Endothelial cell of umbilical vein (primary cell): ENCODE results near the gene CACNG4. TPM values are rescaled to one million over a fixed set of nuclear protein-coding genes. Genes with fewer than 3 reads are reported as not detected.

ENCODE experiments used
- BruUV-seq: library from RNA; stranded (reverse); fragments of 400-500 nt; replicated peaks from 2 replicates; lab custom pipeline; 2021; lab: Mats Ljungman, UMichigan
- CTCF ChIA-PET: fragments of 300-600, 350-600 bp; sonication (Branson Sonifier 250); formaldehyde crosslinking; loops from one replicate; lab custom pipeline; 2021; ENCODE audit warnings: antibody characterized with exemption, inconsistent platforms; lab: Charles Lee
- POLR2A ChIA-PET: fragments of 300-600, 350-600 bp; sonication (Branson Sonifier 250); formaldehyde crosslinking; loops from one replicate; lab custom pipeline; 2021; ENCODE audit warnings: antibody characterized with exemption, inconsistent platforms; lab: Charles Lee
- DNase-seq: peaks from one replicate; pipeline ENCODE4 v3.0.0-alpha.2; 2011; ENCODE audit warnings: low read depth, low spot score
- FAIRE-seq: peaks from 2 replicates; lab custom pipeline; 2011; peaks lifted over from hg19 to GRCh38; lab: Jason Lieb, UNC
- H2AFZ ChIP-seq: 2 replicates; pipeline ENCODE4 v1.6.0; 2012; ENCODE audit warnings: low read depth, low read length, control low read depth, inconsistent platforms
- H3K27ac ChIP-seq: 2 replicates; pipeline ENCODE4 v1.5.1; 2011; ENCODE audit warnings: low read depth, mild to moderate bottlenecking, control low read depth, low read length, moderate library complexity; ENCODE audit not compliant: insufficient read depth
- H3K27me3 ChIP-seq, 2 experiments: 2 replicates each; pipeline versions ENCODE4 v1.6.0 to v1.6.1; 2011; ENCODE audit warnings: low read length in 2 of 2, mixed read lengths in 1 of 2; ENCODE audit not compliant: control insufficient read depth in 2 of 2, insufficient read depth in 2 of 2
- H3K36me3 ChIP-seq, 2 experiments: 2 replicates in 1 of 2; 3 replicates in 1 of 2; pipeline ENCODE4 v1.5.1; 2011; ENCODE audit warnings: low read length in 2 of 2, mild to moderate bottlenecking in 1 of 2, moderate library complexity in 1 of 2; ENCODE audit not compliant: control insufficient read depth in 2 of 2, insufficient read depth in 2 of 2; ENCODE audit errors: extremely low read depth in 1 of 2
- H3K4me1 ChIP-seq: 3 replicates; pipeline ENCODE4 v1.5.1; 2011; ENCODE audit warnings: mild to moderate bottlenecking, low read length; ENCODE audit not compliant: control insufficient read depth, insufficient read depth; ENCODE audit errors: extremely low read depth
- H3K4me2 ChIP-seq: 2 replicates; pipeline ENCODE4 v1.6.1; 2011; ENCODE audit warnings: low read length, control low read depth, mixed read lengths; ENCODE audit not compliant: insufficient read depth
- H3K4me3 ChIP-seq, 3 experiments: fragments of 200-600 bp in 1 of 3; sonication (generic), shearing (Covaris generic) in 1 of 3; replicated peaks in 1 of 3; 2 replicates each; pipeline ENCODE4 v1.5.1; 2011 to 2016; ENCODE audit warnings: control low read depth in 3 of 3, low read length in 3 of 3, mild to moderate bottlenecking in 2 of 3, inconsistent platforms in 1 of 3, low read depth in 1 of 3, moderate library complexity in 1 of 3; ENCODE audit not compliant: insufficient read depth in 1 of 3
- H3K79me2 ChIP-seq: 2 replicates; pipeline ENCODE4 v1.6.0; 2012; ENCODE audit warnings: low read length, inconsistent platforms; ENCODE audit not compliant: control insufficient read depth, insufficient read depth
- H3K9ac ChIP-seq: replicated peaks from 2 replicates; pipeline ENCODE3; 2011; ENCODE audit warnings: low read length, control low read depth; ENCODE audit not compliant: insufficient read depth; ENCODE audit errors: extremely low read depth
- H3K9me1 ChIP-seq: replicated peaks from 3 replicates; pipeline ENCODE4 v1.6.0; 2011; ENCODE audit warnings: mild to moderate bottlenecking, low read length; ENCODE audit not compliant: control insufficient read depth, insufficient read depth; ENCODE audit errors: extremely low read depth
- H3K9me3 ChIP-seq: replicated peaks from 2 replicates; pipeline ENCODE4 v1.5.1; 2012; ENCODE audit warnings: low read length, inconsistent platforms; ENCODE audit not compliant: control insufficient read depth, insufficient read depth
- H4K20me1 ChIP-seq: replicated peaks from 2 replicates; pipeline ENCODE3; 2011; ENCODE audit warnings: mild to moderate bottlenecking, low read length; ENCODE audit not compliant: control insufficient read depth, insufficient read depth; ENCODE audit errors: extremely low read depth
- CTCF ChIP-seq, 2 donors: IDR thresholded peaks; 1 replicate in 1 of 2; 2 replicates in 1 of 2; pipeline ENCODE4 v1.5.1; 2011; ENCODE audit warnings: low read length in 2 of 2, mild to moderate bottlenecking in 2 of 2, moderate library complexity in 2 of 2, control low read depth in 1 of 2, inconsistent platforms in 1 of 2, low read depth in 1 of 2; ENCODE audit not compliant: insufficient read depth in 1 of 2; ENCODE audit errors: extremely low read depth in 1 of 2
- EZH2 ChIP-seq: IDR thresholded peaks from 2 replicates; pipeline ENCODE4 v1.6.1; 2012; ENCODE audit warnings: borderline replicate concordance, low read depth, mild to moderate bottlenecking, moderate library complexity, low read length, inconsistent platforms; ENCODE audit not compliant: severe bottlenecking
- FOS ChIP-seq: IDR thresholded peaks from 2 replicates; pipeline ENCODE4 v1.6.1; 2011; ENCODE audit warnings: mild to moderate bottlenecking, low read length, moderate library complexity, borderline replicate concordance; ENCODE audit not compliant: insufficient read depth
- GATA2 ChIP-seq: IDR thresholded peaks from 2 replicates; pipeline ENCODE4 v1.7.0; 2011; ENCODE audit warnings: low read depth, mild to moderate bottlenecking, moderate library complexity, mixed read lengths, low read length; ENCODE audit not compliant: insufficient read length, insufficient read depth
- JUN ChIP-seq: IDR thresholded peaks from 2 replicates; pipeline ENCODE4 v1.6.1; 2011; ENCODE audit warnings: borderline replicate concordance, low read depth; ENCODE audit not compliant: insufficient read length, insufficient read depth
- MAX ChIP-seq: IDR thresholded peaks from 2 replicates; pipeline ENCODE4 v1.6.1; 2011; ENCODE audit not compliant: insufficient read depth, insufficient read length
- MYC ChIP-seq: IDR thresholded peaks from one replicate; pipeline ENCODE4 v1.6.1; 2011; ENCODE audit warnings: mild to moderate bottlenecking, low read depth, low read length
- POLR2A ChIP-seq: IDR thresholded peaks from 2 replicates; pipeline ENCODE4 v1.6.1; 2012; ENCODE audit warnings: low read depth, mild to moderate bottlenecking, control low read depth, low read length
- POLR2AphosphoS5 ChIP-seq: IDR thresholded peaks from 2 replicates; pipeline ENCODE4 v1.6.1; 2012; ENCODE audit warnings: low read depth, mild to moderate bottlenecking, control low read depth, low read length, moderate library complexity; ENCODE audit not compliant: insufficient read depth
- dilution Hi-C: fragments of 300-500 bp; cut with MboI; formaldehyde crosslinking; loops from one replicate; pipeline ENCODE4 v1.15.0; 2019; ENCODE audit warnings: low sequenced_read_pairs; ENCODE audit not compliant: extremely low pct_ligation_motif_present
- intact Hi-C: fragments of 100-400 bp; cut with micrococcal nuclease; formaldehyde crosslinking; loops from one replicate; pipeline ENCODE4 v1.10.0; 2022
- polyA plus RNA-seq, 4 experiments: library from polyadenylated mRNA; depleted of rRNA in 3 of 4; stranded (reverse) in 3 of 4; unstranded in 1 of 4; fragments of >200 nt; gene quantifications; 2 replicates each; pipeline versions ENCODE4 v1.2.1 to v1.2.3, GENCODE V29; 2011 to 2012; ENCODE audit warnings: missing spikeins in 1 of 4
- total RNA-seq: library from RNA; stranded (reverse); gene quantifications from 2 replicates; pipeline ENCODE4 v1.2.3, GENCODE V29; 2021

The CACNG4 gene
- total and polyA plus RNA-seq, 2 donors (not counting 3 experiments of a cell fraction or from before 2014, with no cell fraction given): not detected

- Histone ChIP-seq H3K4me2 (no peak overlapping the region), H4K20me1 (no peaks in the 10 kb centered on the region), H3K9me3 (no peaks in the 10 kb centered on the region), H3K27me3 (peaks cover 19 to 24% of the 10 kb centered on the region in 2 experiments), H3K4me1 (no peaks in the 10 kb centered on the region), H3K79me2 (no peaks in the 10 kb centered on the region), H3K9ac (no peak overlapping the region), H3K36me3 (no peaks in the 10 kb centered on the region), H3K27ac (no peak overlapping the region), H3K4me3 (no peak overlapping the region), H3K9me1 (no peaks in the 10 kb centered on the region), H2AFZ (no peak overlapping the region)
- CTCF ChIA-PET: interaction anchor here (1.6 kb wide), 1 partner anchor 218 kb away, joined by 3 read pairs; no protein-coding TSS in a partner anchor
- DNase-seq (no peak), FAIRE-seq (no peak)
- POLR2A ChIA-PET: no interaction called here
- dilution Hi-C loops (no loop called here), intact Hi-C loops (no loop called here)
- no TSS peak for BruUV-seq
- TF ChIP-seq POLR2AphosphoS5: no peak
- no peak for TF ChIP-seq EZH2
- TF ChIP-seq MAX: no peak
- TF ChIP-seq CTCF (IDR thresholded peaks at IDR 0.05; ENCODE audit: extremely low read depth in 1 of 2, insufficient read depth in 1 of 2, low read depth in 1 of 2, low read length in 2 of 2): no peak
- TF ChIP-seq POLR2A: no peak
- TF ChIP-seq JUN: no peak
- TF ChIP-seq GATA2: no peak
- no peak for TF ChIP-seq MYC
- TF ChIP-seq FOS: no peak
Observed at GRCh38 chr17:66946251-66946650, 18.3 kb upstream of the CACNG4 start.
